ENCODE measurements around the gene CRNKL1. TPM values are rescaled to one million over a fixed set of nuclear protein-coding genes. Genes with fewer than 3 reads are reported as not detected.
A peak's percentile ranks its signal among the peaks of the same experiment; 100 is the strongest.

The CRNKL1 gene
- total and polyA plus RNA-seq, 8 donors: 7.3 to 43.2 (median 18.3) TPM

GRCh38 chr20:20083807-20084206, 31.5 kb upstream of the CRNKL1 start:
- intact Hi-C loops (cut with DNase I; ENCODE audit: low total_unique reads): no loop called here
- H3K9me3 ChIP-seq: no peaks in the 10 kb centered on the region
- TF ChIP-seq POLR2AphosphoS5 (IDR thresholded peaks at IDR 0.05) (no peak), EP300 (IDR thresholded peaks at IDR 0.05) (no peak), CTCF (IDR thresholded peaks at IDR 0.05) (peak in 3 of 7 experiments; percentile 12 to 49 (median 30)), POLR2A (IDR thresholded peaks at IDR 0.05) (no peak)
- no peak overlapping the region for H3K4me3 ChIP-seq
- H3K27ac ChIP-seq: no peak overlapping the region
- peaks cover 0 to 13% (median 0%) of the 10 kb centered on the region in 3 donors for H3K27me3 ChIP-seq
- peaks cover 0 to 27% (median 8%) of the 10 kb centered on the region in 4 donors for H3K4me1 ChIP-seq
- 0 to 6% (median 1%) methylated on average over 3 of the region's 3 CpGs for WGBS, 5 donors
- peak in 1 of 2 donors; percentile 63 for DNase-seq
- H3K36me3 ChIP-seq: no peaks in the 10 kb centered on the region

GRCh38 chr20:20079102-20079784, 27.0 kb upstream of the CRNKL1 start:
- Histone ChIP-seq H3K36me3 (no peaks in the 10 kb centered on the region), H3K4me3 (no peak overlapping the region), H3K27me3 (peaks cover 0 to 28% (median 0%) of the 10 kb centered on the region in 3 donors), H3K9me3 (no peaks in the 10 kb centered on the region), H3K4me1 (peaks cover 0 to 10% (median 3%) of the 10 kb centered on the region in 4 donors), H3K27ac (no peak overlapping the region)
- no peak for TF ChIP-seq POLR2AphosphoS5 (IDR thresholded peaks at IDR 0.05)
- no peak for TF ChIP-seq CTCF (IDR thresholded peaks at IDR 0.05)
- TF ChIP-seq EP300 (IDR thresholded peaks at IDR 0.05): no peak
- TF ChIP-seq POLR2A (IDR thresholded peaks at IDR 0.05): no peak
- 23 to 36% (median 26%) methylated on average over 5 of the region's 5 CpGs for WGBS, 5 donors
- DNase-seq: peak in 1 of 2 donors; percentile 35
- intact Hi-C loops (cut with DNase I; ENCODE audit: low total_unique reads): no loop called here

DNA sequence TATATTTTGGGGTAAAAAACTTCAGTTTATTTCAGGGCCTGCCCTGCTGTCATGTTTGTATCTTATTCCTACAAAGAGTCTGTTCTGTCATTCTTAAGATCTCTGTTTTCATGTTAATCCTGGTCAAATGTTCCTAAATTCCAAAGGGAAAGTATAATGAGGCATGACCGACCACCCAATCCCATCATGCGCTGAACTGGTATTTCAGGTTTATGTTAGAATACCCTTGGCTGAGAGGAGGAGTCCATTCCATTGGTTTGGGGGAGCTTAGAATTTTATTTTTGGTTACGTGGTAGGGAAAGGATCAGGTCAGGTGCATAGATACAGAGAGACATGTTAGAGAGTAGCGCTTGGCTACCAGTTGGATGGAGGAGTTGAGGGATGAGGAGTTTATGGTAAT, 25.8 kb upstream of the CRNKL1 start:
- no peak overlapping the region for H3K27ac ChIP-seq
- H3K9me3 ChIP-seq: no peaks in the 10 kb centered on the region
- peaks cover 0 to 7% (median 0%) of the 10 kb centered on the region in 4 donors for H3K4me1 ChIP-seq
- no peak for DNase-seq
- H3K4me3 ChIP-seq: no peak overlapping the region
- WGBS, 5 donors: 84 to 98% (median 88%) methylated on average over 4 of the region's 4 CpGs
- H3K36me3 ChIP-seq: no peaks in the 10 kb centered on the region
- intact Hi-C loops (cut with DNase I; ENCODE audit: low total_unique reads): no loop called here
- peaks cover 0 to 32% (median 0%) of the 10 kb centered on the region in 3 donors for H3K27me3 ChIP-seq
- TF ChIP-seq POLR2A (IDR thresholded peaks at IDR 0.05): no peak
- TF ChIP-seq POLR2AphosphoS5 (IDR thresholded peaks at IDR 0.05): no peak
- TF ChIP-seq CTCF (IDR thresholded peaks at IDR 0.05): no peak
- TF ChIP-seq EP300 (IDR thresholded peaks at IDR 0.05): no peak

GRCh38 chr20:20076297-20077065, 24.2 kb upstream of the CRNKL1 start:
- no peak for DNase-seq
- Histone ChIP-seq H3K36me3 (no peaks in the 10 kb centered on the region), H3K27ac (no peak overlapping the region), H3K27me3 (peaks cover 0 to 28% (median 0%) of the 10 kb centered on the region in 3 donors), H3K4me3 (no peak overlapping the region), H3K9me3 (no peaks in the 10 kb centered on the region), H3K4me1 (peaks cover 0 to 7% (median 0%) of the 10 kb centered on the region in 4 donors)
- TF ChIP-seq EP300 (IDR thresholded peaks at IDR 0.05): no peak
- no peak for TF ChIP-seq CTCF (IDR thresholded peaks at IDR 0.05)
- no peak for TF ChIP-seq POLR2AphosphoS5 (IDR thresholded peaks at IDR 0.05)
- TF ChIP-seq POLR2A (IDR thresholded peaks at IDR 0.05): no peak
- 81 to 87% (median 82%) methylated on average over 7 to 9 of the region's 9 CpGs for WGBS, 5 donors
- intact Hi-C loops (cut with DNase I; ENCODE audit: low total_unique reads): no loop called here

Data from stomach (tissue), 9 donors.